HG03045 (cell line): Measurements from ENCODE around the gene TANC1.

Experiments
- ATAC-seq: cut with Tn5 transposase; IDR thresholded peaks from one replicate; pipeline ENCODE4 v1.9.1; 2021; ENCODE audit warnings: mild to moderate bottlenecking, moderate library complexity; ENCODE audit not compliant: unreplicated experiment

The TANC1 gene

GRCh38 chr2:159053161-159054031 lies 85.0 kb downstream of the TANC1 start:
- no peak for ATAC-seq

DNA sequence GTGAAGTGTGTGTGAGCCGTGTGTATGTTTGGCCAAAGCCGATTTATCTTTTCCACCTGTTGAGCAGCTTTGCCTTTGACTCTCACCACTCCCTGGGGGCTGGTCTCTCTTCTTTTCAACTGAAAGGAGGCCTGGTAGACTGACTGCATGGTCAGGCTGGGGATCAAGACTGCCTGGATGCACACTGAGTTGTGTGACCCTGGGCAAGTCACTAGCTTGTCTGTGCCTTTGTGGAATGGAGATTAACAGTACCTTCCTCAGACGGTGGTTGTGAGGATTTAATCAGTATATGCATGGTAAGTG lies 85.5 kb downstream of the TANC1 start:
- no peak for ATAC-seq

DNA sequence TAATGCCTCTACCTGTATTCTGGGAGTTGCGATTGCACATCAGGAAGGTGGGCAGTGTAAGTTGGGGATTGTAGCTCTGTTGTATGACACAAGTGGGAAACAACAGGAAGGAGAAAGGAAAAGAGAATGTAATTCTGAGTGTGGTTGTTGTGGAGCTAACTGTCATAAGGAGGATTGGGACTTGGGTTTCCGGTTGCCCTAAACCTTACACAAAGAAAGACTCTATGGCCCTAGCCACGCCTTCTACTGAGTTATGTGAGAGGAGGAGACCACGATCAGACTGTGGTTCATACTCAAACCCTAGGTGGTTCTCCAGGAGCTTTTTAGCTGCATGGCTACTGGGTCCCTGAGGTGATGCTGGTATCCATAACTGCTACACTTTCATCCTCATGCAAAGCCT lies 86.5 kb downstream of the TANC1 start:
- no peak for ATAC-seq

DNA sequence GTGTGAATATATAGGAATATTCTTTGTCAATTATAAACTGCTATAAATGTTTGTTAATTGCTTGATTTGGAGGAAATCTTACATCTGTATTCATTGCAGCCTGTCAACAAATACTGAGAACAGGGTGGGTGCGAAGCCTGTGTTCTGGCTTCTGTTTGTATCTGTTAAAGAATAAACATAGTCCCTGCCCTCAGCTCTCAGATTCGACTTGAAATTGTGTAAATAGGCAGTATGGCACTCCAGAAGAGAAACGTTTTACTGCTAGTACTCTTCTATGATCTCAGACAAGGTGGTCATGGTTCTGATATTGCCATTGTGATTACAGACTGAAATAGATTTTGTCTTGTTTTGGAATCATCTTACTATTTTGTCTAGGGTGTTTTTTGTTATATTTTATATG lies 92.1 kb downstream of the TANC1 start:
- ATAC-seq = no peak

DNA sequence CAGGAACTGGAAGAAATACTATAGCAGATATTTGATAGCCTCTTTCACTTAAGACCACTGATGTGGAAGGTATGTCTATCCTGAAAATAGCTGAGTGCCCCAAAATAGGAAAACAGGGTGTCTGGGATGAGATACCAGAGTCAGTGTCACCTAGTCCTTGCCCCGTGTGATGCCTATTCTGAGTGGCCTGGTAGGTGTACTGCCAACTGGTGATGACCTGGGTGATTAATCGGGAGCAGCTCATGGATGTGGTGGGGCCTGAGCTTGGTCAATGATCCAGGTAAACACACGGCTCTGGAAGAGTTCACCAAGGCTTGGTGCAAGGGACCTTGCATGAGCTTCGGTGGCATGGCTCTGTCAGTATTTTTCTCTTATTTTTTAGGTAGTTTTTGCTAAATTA lies 95.2 kb downstream of the TANC1 start:
- ATAC-seq = no peak

- no peak for ATAC-seq
These were observed 96.2 kb downstream of the TANC1 start for GRCh38 chr2:159064446-159065301.

GRCh38 chr2:159065313-159065712 lies 96.9 kb downstream of the TANC1 start:
- ATAC-seq = no peak

DNA sequence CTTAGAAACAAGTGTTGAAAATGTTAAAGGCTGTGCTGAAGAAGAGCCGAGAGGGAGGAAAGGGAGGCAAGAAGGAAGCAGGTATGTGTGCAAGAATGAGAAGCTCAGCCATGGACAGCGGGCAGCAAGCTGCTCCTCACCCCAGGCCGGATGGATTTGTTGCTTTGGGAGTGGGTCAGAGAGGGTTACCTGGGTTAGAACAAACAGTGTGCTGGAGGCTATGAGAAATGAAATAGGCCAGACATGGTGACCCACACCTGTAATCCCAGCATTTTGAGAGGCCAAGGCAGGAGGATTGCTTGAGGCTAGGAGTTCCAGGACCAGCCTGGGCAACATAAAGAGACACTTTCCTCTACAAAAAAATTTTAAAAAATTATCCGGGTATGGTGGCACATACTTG lies 97.5 kb downstream of the TANC1 start:
- no peak for ATAC-seq

GRCh38 chr2:159066541-159067156 lies 98.2 kb downstream of the TANC1 start:
- no peak for ATAC-seq

GRCh38 chr2:159067971-159068370 lies 99.5 kb downstream of the TANC1 start:
- no peak for ATAC-seq

DNA sequence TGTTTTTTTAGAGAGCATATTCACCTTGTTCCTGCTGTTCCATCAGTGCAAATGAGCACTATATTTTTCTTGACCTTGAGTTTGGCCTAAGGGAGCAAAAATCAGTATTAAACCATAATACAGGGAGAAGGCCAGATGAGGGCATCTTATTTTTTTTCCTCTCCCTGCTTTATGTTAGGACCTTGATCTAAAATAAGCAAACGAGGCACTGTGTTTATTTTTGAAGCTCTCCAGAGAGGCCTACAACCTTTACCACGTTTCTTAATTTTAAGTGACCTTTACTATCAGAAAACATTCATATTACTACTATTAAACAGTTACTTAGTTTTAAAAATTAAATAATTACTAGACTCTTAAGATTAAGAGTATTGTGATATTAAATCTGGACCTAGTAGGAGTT lies 100.8 kb downstream of the TANC1 start:
- no peak for ATAC-seq

GRCh38 chr2:159070235-159070634 lies 101.8 kb downstream of the TANC1 start:
- ATAC-seq = no peak

- ATAC-seq = no peak
These were observed 102.9 kb downstream of the TANC1 start for GRCh38 chr2:159071190-159071915.

- no peak for ATAC-seq
These were observed 104.4 kb downstream of the TANC1 start for GRCh38 chr2:159072795-159073194.

GRCh38 chr2:159073256-159073655 lies 104.8 kb downstream of the TANC1 start:
- ATAC-seq = no peak

DNA sequence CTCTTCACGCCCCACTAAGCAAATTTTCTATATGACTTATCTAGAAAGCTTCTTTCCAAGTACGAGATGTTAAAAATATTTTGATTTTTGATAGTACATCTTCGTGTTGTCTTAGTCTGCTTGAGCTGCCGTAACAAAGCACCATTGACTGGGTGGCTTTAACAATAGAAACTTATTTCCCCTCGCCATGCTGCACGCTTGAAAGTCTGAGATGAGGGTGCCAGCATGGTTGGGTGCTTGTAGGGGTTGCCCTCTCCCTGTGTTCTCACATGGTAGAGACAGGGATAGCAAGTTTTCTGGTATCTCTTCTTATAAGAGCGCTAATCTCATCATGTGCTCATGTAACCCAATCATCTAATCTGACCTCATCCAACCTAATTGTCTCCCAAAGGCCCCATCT lies 106.2 kb downstream of the TANC1 start:
- no peak for ATAC-seq

- no peak for ATAC-seq
These were observed 107.3 kb downstream of the TANC1 start for GRCh38 chr2:159075727-159076126.

- no peak for ATAC-seq
These were observed 107.8 kb downstream of the TANC1 start for GRCh38 chr2:159076241-159076640.

DNA sequence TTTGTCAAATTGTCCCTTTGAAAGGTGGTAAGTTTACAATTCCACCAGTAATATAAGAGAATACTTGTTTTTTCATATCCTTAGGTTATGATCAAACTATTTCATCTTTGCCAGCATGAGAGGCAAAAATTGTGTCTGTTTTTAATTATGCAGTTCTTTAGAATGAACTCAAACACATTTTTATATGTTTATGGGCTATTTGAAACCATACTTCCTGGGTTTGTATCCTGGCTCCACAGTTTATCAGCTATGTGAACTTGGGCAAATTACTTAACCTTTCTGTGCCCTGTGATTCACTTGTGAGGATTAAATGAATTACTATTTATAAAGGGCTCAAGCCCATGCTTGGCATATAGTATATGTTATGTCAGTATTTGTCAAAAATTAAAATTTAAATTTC lies 109.4 kb downstream of the TANC1 start:
- no peak for ATAC-seq

DNA sequence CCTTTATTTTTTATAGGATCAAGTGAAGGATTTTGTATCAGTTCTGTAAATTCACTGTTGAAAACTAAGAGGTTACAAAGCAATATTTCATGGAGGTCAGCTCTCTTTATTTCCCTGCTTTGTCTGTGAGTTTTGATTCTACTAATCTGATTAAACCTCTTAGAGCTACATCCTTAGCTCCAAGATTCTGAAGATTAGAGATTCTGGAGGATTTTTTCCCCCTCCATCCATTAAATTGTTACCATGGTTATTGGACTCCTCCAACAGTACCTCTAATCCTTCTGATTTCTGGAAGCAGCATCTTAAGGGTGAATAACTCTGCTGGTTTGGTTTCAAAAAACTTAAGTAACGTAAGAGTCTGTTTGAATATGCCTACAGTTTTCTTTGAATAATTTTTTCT lies 110.0 kb downstream of the TANC1 start:
- no peak for ATAC-seq

DNA sequence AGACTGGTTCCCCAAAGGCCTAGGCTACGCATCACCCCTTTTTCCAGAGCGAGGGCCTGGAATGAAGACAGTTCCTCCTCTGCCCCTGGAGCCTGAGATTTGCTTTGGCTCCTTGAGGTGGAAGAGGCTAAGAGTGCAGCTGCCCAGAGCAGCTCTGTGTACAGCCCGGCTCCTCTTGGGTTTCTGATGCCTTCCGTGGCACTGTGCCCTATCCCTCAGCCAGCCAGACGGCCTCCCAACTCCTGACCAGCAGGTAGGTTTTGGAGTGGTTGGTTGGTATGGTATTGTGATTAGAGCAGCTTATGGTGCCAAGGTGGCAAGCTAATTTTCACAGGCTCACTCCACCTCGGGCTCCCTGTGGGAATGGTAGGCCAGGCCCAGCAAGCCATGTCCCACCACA lies 112.2 kb downstream of the TANC1 start:
- ATAC-seq = no peak
